Measurements from ENCODE around the gene KRT82. TPM values are rescaled to one million over a fixed set of nuclear protein-coding genes. Genes with fewer than 3 reads are reported as not detected.

The KRT82 gene
- polyA plus RNA-seq, 4 donors, result not detected

DNA sequence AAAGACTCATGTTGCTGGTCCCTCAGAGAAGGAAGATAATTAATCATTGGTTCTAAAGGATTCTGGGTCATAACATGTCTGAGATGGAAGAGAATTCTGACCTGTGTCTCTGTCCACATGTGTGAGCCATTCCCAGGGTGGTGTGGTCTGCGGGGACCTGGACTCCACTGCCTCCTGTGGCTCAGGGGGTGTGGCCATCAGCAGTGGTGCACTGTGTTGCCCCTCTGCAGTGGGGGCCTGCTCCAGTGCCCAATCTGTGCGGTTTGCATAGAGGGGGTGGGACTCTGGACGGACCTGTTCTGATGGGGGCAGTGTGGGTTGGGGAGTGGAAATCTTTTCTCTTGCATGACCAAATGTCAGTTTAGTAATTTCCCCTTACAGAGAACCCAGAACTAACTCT lies 52.4 kb downstream of the KRT82 start:
- no peak for DNase-seq
- peaks cover 0 to 12% (median 5%) of the 10 kb centered on the region in 3 donors for H3K27me3 ChIP-seq (ENCODE audit: control insufficient read depth in 3 of 3, insufficient read depth in 3 of 3, low read length in 3 of 3)
- FAIRE-seq, result no peak
- H3K27ac ChIP-seq (ENCODE audit: low read depth in 1 of 3, low read length in 2 of 3), result no peak overlapping the region
- H3K36me3 ChIP-seq (ENCODE audit: control insufficient read depth in 3 of 3, insufficient read depth in 2 of 3, low read depth in 1 of 3, low read length in 3 of 3), result no peaks in the 10 kb centered on the region
- H3K4me3 ChIP-seq (ENCODE audit: low read depth in 1 of 3, low read length in 3 of 3), result no peak overlapping the region
- no peaks in the 10 kb centered on the region for H3K4me1 ChIP-seq (ENCODE audit: control insufficient read depth in 3 of 3, insufficient read depth in 2 of 3, low read depth in 1 of 3, low read length in 2 of 3)
- 56 to 64% (median 63%) methylated on average over 3 of the region's 3 CpGs for WGBS, 3 donors
- H3K9me3 ChIP-seq (ENCODE audit: control insufficient read depth in 2 of 2, insufficient read depth in 1 of 2, low read depth in 1 of 2, low read length in 1 of 2), result no peaks in the 10 kb centered on the region

DNA sequence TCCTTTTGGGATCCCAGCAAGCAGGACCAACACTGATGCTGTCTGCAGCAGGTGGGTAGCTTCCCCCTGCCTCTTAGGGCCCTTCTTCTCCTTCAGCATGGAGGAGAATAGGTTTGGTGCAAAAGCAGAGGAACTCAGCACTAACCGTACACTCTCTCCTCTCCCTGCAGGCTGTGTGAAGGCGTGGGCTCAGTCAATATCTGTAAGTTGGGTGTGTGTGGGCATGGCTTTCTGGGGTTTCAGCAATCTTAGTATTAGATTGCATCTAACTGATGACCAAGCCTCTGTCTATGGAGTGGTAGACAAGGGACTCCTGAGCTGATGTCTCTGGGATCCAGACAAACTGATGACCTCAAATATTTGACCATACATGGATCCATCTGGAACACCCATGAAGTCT lies 53.2 kb downstream of the KRT82 start:
- peaks cover 0 to 12% (median 5%) of the 10 kb centered on the region in 3 donors for H3K27me3 ChIP-seq (ENCODE audit: control insufficient read depth in 3 of 3, insufficient read depth in 3 of 3, low read length in 3 of 3)
- FAIRE-seq (no peak), DNase-seq (no peak)
- H3K27ac ChIP-seq (ENCODE audit: low read depth in 1 of 3, low read length in 2 of 3), result no peak overlapping the region
- no peaks in the 10 kb centered on the region for H3K4me1 ChIP-seq (ENCODE audit: control insufficient read depth in 3 of 3, insufficient read depth in 2 of 3, low read depth in 1 of 3, low read length in 2 of 3)
- 67 to 75% (median 75%) methylated on average over 2 of the region's 2 CpGs for WGBS, 3 donors
- H3K36me3 ChIP-seq (ENCODE audit: control insufficient read depth in 3 of 3, insufficient read depth in 2 of 3, low read depth in 1 of 3, low read length in 3 of 3), result no peaks in the 10 kb centered on the region
- no peaks in the 10 kb centered on the region for H3K9me3 ChIP-seq (ENCODE audit: control insufficient read depth in 2 of 2, insufficient read depth in 1 of 2, low read depth in 1 of 2, low read length in 1 of 2)
- H3K4me3 ChIP-seq (ENCODE audit: low read depth in 1 of 3, low read length in 3 of 3), result no peak overlapping the region

DNA sequence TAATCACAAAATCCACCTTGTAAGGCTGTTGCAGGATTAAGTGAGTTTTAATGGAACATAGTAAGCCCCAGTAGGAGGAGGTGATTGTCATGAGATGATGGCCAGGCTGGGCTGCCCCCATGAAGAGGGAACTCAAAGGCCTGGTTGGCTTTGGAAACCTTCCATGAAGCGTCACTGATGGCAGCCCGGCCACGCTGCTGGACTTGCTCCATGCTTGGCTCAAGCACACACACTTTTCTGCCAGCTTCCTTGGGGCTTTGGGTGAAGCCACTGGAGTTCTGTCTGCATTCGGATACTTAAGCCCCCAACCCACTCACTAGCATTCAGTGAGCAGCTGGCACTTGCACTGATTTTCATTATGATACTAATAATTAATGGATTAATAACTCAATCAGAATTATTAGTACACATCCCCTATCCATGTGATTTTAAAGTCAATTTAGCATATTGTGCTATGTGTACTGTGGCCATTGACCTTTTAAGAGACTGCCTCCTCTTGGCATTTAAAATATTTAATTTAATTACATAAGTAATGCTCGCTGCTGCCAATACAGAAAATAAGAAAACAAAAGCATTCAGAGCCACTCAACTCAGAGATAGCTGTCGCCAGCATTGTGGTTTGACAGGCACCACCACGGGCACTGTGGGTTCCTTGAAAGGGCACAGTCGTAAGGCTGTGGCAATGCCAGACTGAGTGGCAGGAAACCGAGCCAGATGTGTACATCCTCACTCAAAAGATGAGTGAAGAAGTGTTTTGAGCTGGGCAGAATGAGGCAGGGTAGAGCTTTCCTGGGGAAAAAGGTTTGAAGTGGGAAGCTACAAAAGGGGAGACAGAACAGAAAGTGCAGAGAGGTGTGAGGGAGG lies 54.7 kb downstream of the KRT82 start:
- Histone ChIP-seq H3K27ac (ENCODE audit: low read depth in 1 of 3, low read length in 2 of 3) (no peak overlapping the region), H3K27me3 (ENCODE audit: control insufficient read depth in 3 of 3, insufficient read depth in 3 of 3, low read length in 3 of 3) (peaks cover 0 to 12% (median 5%) of the 10 kb centered on the region in 3 donors), H3K4me3 (ENCODE audit: low read depth in 1 of 3, low read length in 3 of 3) (no peak overlapping the region), H3K9me3 (ENCODE audit: control insufficient read depth in 2 of 2, insufficient read depth in 1 of 2, low read depth in 1 of 2, low read length in 1 of 2) (no peaks in the 10 kb centered on the region), H3K36me3 (ENCODE audit: control insufficient read depth in 3 of 3, insufficient read depth in 2 of 3, low read depth in 1 of 3, low read length in 3 of 3) (no peaks in the 10 kb centered on the region), H3K4me1 (ENCODE audit: control insufficient read depth in 3 of 3, insufficient read depth in 2 of 3, low read depth in 1 of 3, low read length in 2 of 3) (peaks cover 0 to 4% (median 0%) of the 10 kb centered on the region in 3 donors)
- no peak for FAIRE-seq
- DNase-seq, result no peak
- WGBS, 3 donors, result 58 to 61% (median 59%) methylated on average over 9 of the region's 9 CpGs

DNA sequence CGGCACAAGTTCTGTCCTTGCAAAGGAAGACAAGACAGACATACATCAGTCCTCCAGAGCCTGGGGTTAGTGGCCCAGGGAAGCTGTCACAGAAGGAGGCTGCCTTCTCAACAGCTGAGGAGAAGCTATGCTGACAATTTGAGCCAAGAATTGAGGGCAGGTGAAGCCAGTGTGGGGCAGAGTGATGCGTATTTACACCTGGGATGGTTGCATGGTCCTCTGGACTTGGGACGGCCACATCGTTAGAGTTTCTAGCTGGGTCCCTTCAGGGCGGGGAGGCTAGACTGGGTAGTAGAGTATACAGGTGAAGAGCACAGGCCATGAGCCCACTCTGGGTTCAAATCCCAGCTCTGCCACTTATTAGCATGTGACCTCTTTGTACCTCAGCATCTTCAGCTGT lies 55.3 kb downstream of the KRT82 start:
- WGBS, 3 donors, result 73 to 87% (median 77%) methylated on average over 5 of the region's 5 CpGs

DNA sequence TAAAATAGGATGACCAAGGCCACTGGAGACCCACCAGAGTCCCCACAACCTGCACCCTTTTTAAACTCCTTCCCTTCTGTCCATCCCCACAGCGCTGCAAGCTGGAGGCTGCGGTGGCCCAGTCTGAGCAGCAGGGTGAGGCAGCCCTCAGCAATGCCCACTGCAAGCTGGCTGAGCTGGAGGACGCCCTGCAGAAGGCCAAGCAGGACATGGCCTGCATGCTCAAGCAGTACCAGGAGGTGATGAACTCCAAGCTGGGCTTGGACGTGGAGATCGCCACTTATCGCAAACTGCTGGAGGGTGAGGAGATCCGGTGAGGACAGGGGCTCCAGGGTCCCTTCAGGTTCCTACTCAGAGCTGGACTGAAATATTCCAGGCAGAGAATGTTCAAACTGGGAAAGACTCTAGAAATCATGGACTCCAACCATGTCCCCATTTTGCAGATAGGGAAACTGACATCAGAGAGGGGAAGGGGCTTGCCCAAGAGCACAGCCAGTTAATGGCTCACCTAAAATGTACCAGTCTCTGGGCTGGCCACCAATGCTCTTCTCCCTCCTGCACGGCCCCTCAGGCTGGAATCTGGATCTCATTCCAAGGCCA lies 56.0 kb downstream of the KRT82 start:
- peaks cover 0 to 4% (median 0%) of the 10 kb centered on the region in 3 donors for H3K4me1 ChIP-seq (ENCODE audit: control insufficient read depth in 3 of 3, insufficient read depth in 2 of 3, low read depth in 1 of 3, low read length in 2 of 3)
- peaks cover 0 to 12% (median 5%) of the 10 kb centered on the region in 3 donors for H3K27me3 ChIP-seq (ENCODE audit: control insufficient read depth in 3 of 3, insufficient read depth in 3 of 3, low read length in 3 of 3)
- H3K36me3 ChIP-seq (ENCODE audit: control insufficient read depth in 3 of 3, insufficient read depth in 2 of 3, low read depth in 1 of 3, low read length in 3 of 3), result no peaks in the 10 kb centered on the region
- H3K27ac ChIP-seq (ENCODE audit: low read depth in 1 of 3, low read length in 2 of 3), result no peak overlapping the region
- H3K4me3 ChIP-seq (ENCODE audit: low read depth in 1 of 3, low read length in 3 of 3), result no peak overlapping the region
- 89 to 92% (median 91%) methylated on average over 8 of the region's 8 CpGs for WGBS, 3 donors
- H3K9me3 ChIP-seq (ENCODE audit: control insufficient read depth in 2 of 2, insufficient read depth in 1 of 2, low read depth in 1 of 2, low read length in 1 of 2), result no peaks in the 10 kb centered on the region
- FAIRE-seq (no peak), DNase-seq (no peak)

More for the DNA sequence above, 55.3 kb downstream of the KRT82 start:
- DNase-seq (no peak), FAIRE-seq (no peak)
- Histone ChIP-seq H3K27me3 (ENCODE audit: control insufficient read depth in 3 of 3, insufficient read depth in 3 of 3, low read length in 3 of 3) (peaks cover 0 to 12% (median 5%) of the 10 kb centered on the region in 3 donors), H3K4me1 (ENCODE audit: control insufficient read depth in 3 of 3, insufficient read depth in 2 of 3, low read depth in 1 of 3, low read length in 2 of 3) (peaks cover 0 to 4% (median 0%) of the 10 kb centered on the region in 3 donors), H3K9me3 (ENCODE audit: control insufficient read depth in 2 of 2, insufficient read depth in 1 of 2, low read depth in 1 of 2, low read length in 1 of 2) (no peaks in the 10 kb centered on the region), H3K27ac (ENCODE audit: low read depth in 1 of 3, low read length in 2 of 3) (no peak overlapping the region), H3K4me3 (ENCODE audit: low read depth in 1 of 3, low read length in 3 of 3) (no peak overlapping the region), H3K36me3 (ENCODE audit: control insufficient read depth in 3 of 3, insufficient read depth in 2 of 3, low read depth in 1 of 3, low read length in 3 of 3) (no peaks in the 10 kb centered on the region)

DNA sequence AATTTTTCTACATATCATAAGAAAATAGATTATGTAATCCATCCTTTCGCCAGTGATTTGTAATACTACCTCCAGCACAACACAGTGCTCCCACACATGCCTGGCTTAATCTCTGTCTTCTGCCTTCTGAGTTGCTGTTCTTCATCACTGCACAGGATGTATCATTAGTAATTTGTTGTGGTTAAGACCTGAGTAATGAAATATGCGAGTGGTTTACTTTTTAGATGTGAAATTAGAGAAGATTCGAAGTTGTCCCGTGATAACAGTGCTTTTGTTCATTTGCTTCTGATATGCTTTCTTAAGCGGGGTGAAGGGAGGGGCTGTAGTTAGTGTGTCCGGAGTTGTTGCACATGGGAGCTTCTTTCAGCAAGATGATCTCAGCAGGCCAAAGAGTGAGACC lies 56.9 kb downstream of the KRT82 start:
- FAIRE-seq, result no peak

DNA sequence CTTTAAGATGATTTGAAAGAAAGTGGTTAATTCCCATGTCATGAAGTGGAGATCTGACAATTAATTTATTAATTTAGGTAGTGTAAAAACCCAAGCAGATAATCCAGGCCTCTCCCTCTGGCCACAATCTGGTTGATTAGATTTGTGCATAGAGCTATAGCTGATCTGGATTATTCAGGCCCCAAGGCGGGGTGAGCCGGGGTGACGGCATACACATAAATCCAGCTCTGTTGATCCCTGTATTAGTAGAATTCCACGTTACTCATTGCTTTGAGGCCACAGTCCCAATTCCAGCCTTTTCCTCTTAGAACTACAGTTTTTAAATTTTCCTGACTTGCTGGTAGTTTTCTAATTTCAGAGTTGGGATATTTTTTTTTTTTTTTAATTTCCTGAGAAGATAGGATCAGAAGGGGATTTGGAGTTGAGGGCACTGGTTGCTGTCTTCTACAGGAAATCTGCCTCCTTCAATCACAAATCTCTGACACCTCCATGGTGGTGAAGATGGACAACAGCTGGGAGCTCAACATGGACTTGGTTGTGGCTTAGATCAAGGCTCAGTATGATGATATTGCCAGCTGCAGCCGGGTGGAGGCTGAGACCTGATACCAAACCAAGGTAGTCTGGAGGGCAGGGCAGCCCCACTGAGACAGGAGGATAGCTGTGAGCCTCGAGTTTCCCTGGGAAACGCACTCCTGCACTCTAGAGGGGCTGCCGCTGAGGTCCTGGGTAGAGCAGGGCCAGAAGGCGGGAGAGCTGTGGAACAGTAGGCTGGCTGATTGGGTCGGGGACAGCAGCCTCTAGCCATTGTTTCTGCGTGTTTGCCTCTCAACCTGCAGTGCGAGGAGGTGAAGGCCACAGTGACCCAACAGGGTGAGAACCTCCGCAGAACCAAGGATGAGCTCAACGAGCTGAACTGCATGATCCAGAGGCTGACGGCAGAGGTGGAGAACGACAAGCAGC lies 58.3 kb downstream of the KRT82 start:
- no peaks in the 10 kb centered on the region for H3K36me3 ChIP-seq (ENCODE audit: control insufficient read depth in 3 of 3, insufficient read depth in 2 of 3, low read depth in 1 of 3, low read length in 3 of 3)
- H3K27ac ChIP-seq (ENCODE audit: low read depth in 1 of 3, low read length in 2 of 3), result no peak overlapping the region
- H3K4me1 ChIP-seq (ENCODE audit: control insufficient read depth in 3 of 3, insufficient read depth in 2 of 3, low read depth in 1 of 3, low read length in 2 of 3), result peaks cover 0 to 4% (median 0%) of the 10 kb centered on the region in 3 donors
- 73 to 75% (median 75%) methylated on average over 16 of the region's 16 CpGs for WGBS, 3 donors
- H3K27me3 ChIP-seq (ENCODE audit: control insufficient read depth in 3 of 3, insufficient read depth in 3 of 3, low read length in 3 of 3), result peaks cover 0 to 12% (median 0%) of the 10 kb centered on the region in 3 donors
- H3K4me3 ChIP-seq (ENCODE audit: low read depth in 1 of 3, low read length in 3 of 3), result no peak overlapping the region
- peaks cover 0 to 10% of the 10 kb centered on the region in 2 donors for H3K9me3 ChIP-seq (ENCODE audit: control insufficient read depth in 2 of 2, insufficient read depth in 1 of 2, low read depth in 1 of 2, low read length in 1 of 2)
- no peak for DNase-seq
- no peak for FAIRE-seq

More for the DNA sequence above, 56.9 kb downstream of the KRT82 start:
- H3K27ac ChIP-seq (ENCODE audit: low read depth in 1 of 3, low read length in 2 of 3), result no peak overlapping the region
- no peak overlapping the region for H3K4me3 ChIP-seq (ENCODE audit: low read depth in 1 of 3, low read length in 3 of 3)
- H3K27me3 ChIP-seq (ENCODE audit: control insufficient read depth in 3 of 3, insufficient read depth in 3 of 3, low read length in 3 of 3), result peaks cover 0 to 12% (median 0%) of the 10 kb centered on the region in 3 donors
- H3K36me3 ChIP-seq (ENCODE audit: control insufficient read depth in 3 of 3, insufficient read depth in 2 of 3, low read depth in 1 of 3, low read length in 3 of 3), result no peaks in the 10 kb centered on the region
- 66 to 79% (median 78%) methylated on average over 6 of the region's 6 CpGs for WGBS, 3 donors
- H3K4me1 ChIP-seq (ENCODE audit: control insufficient read depth in 3 of 3, insufficient read depth in 2 of 3, low read depth in 1 of 3, low read length in 2 of 3), result peaks cover 0 to 4% (median 0%) of the 10 kb centered on the region in 3 donors
- H3K9me3 ChIP-seq (ENCODE audit: control insufficient read depth in 2 of 2, insufficient read depth in 1 of 2, low read depth in 1 of 2, low read length in 1 of 2), result no peaks in the 10 kb centered on the region
- no peak for DNase-seq

DNA sequence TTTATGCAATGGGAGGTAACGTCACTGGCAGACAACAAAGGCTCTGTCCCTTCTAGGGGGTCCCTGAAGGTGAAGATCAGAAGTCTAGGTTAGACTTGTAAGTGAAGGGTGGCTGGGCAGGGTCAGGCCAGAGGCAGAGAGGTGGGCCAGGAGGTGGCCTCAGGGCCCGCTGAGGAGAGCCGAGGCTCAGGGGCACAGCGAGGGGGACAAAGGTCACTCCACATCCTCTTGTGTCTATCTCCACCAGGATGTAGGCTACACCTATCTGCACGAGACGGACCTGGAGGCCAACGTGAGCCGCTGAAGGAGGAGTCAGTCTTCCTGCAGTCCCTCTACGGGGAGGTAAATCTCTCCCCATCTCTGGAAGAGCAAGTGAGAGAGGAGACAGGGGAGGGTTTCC lies 59.1 kb downstream of the KRT82 start:
- 23 to 59% (median 29%) methylated on average over 9 of the region's 9 CpGs for WGBS, 3 donors

More for the DNA sequence above, 59.1 kb downstream of the KRT82 start:
- H3K4me1 ChIP-seq (ENCODE audit: control insufficient read depth in 3 of 3, insufficient read depth in 2 of 3, low read depth in 1 of 3, low read length in 2 of 3), result peaks cover 0 to 4% (median 0%) of the 10 kb centered on the region in 3 donors
- H3K27ac ChIP-seq (ENCODE audit: low read depth in 1 of 3, low read length in 2 of 3), result no peak overlapping the region
- H3K4me3 ChIP-seq (ENCODE audit: low read depth in 1 of 3, low read length in 3 of 3), result no peak overlapping the region
- no peaks in the 10 kb centered on the region for H3K36me3 ChIP-seq (ENCODE audit: control insufficient read depth in 3 of 3, insufficient read depth in 2 of 3, low read depth in 1 of 3, low read length in 3 of 3)
- peaks cover 0 to 10% of the 10 kb centered on the region in 2 donors for H3K9me3 ChIP-seq (ENCODE audit: control insufficient read depth in 2 of 2, insufficient read depth in 1 of 2, low read depth in 1 of 2, low read length in 1 of 2)
- FAIRE-seq, result no peak
- DNase-seq, result peak; percentile 59 to 68
- peaks cover 0 to 6% (median 3%) of the 10 kb centered on the region in 3 donors for H3K27me3 ChIP-seq (ENCODE audit: control insufficient read depth in 3 of 3, insufficient read depth in 3 of 3, low read length in 3 of 3)
